ENCODE results near the gene GRM5. TPM values are rescaled to one million over a fixed set of nuclear protein-coding genes. Genes with fewer than 3 reads are reported as not detected.

GRM5 gene
- total RNA-seq, 2 experiments from 2014 or later = 0.02 TPM; not detected in 1

DNA sequence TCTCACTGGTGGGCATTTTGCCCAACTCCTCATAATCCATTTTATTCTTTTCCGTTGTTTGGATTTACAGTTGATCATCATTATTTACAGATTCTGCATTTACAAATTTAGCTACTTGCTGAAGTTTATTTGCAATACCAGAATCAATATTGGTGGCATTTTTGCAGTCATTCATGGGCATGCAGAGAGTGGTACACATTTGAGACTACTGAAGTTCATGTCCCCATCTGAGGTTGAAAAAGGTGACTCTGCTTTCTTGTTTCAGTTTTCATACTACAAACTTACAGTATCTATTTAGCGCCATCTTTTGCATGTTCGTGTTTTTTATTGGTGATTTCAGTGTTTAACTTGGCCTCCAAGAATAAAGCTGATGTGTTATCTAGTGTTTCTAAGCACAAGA lies 409.5 kb downstream of the GRM5 start:
- DNase-seq = no peak
- Mint-ChIP-seq H3K36me3 (no peaks in the 10 kb centered on the region), H3K4me1 (ENCODE audit: low read depth) (peaks cover 11% of the 10 kb centered on the region), H3K27me3 (no peaks in the 10 kb centered on the region), H3K9me3 (no peaks in the 10 kb centered on the region), H3K4me3 (no peak overlapping the region), H3K27ac (no peak overlapping the region)
- POLR2A ChIA-PET = interaction anchor here (0.6 kb wide), 1 partner anchor 362 kb away, joined by 3 read pairs; no protein-coding TSS in a partner anchor
- CTCF ChIA-PET = no interaction called here
- intact Hi-C loops (cut with micrococcal nuclease) = no loop called here

DNA sequence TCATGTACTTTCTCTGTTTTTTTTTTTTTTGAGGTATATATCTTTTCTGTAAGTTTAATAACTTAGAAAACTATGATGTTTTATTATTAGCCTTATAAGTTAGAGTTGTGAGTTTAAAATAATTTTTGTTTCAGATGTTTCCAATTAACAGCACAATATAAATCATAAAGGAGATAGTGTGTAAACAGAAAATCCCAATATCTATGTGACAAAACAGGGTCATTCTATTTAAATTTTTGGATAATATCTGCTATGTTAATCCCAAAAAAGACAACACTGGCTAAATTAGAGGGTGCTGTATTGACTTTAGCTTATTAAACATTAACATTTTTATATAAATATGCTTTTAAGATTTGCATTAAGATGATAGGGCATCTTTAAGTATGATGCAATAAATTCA lies 410.1 kb downstream of the GRM5 start:
- no peak for DNase-seq
- Mint-ChIP-seq H3K36me3 (no peaks in the 10 kb centered on the region), H3K4me3 (no peak overlapping the region), H3K27me3 (no peaks in the 10 kb centered on the region), H3K4me1 (ENCODE audit: low read depth) (peaks cover 11% of the 10 kb centered on the region), H3K27ac (no peak overlapping the region), H3K9me3 (no peaks in the 10 kb centered on the region)
- CTCF ChIA-PET = no interaction called here
- POLR2A ChIA-PET = interaction anchor here (0.6 kb wide), 1 partner anchor 362 kb away, joined by 3 read pairs; no protein-coding TSS in a partner anchor
- intact Hi-C loops (cut with micrococcal nuclease) = no loop called here

DNA sequence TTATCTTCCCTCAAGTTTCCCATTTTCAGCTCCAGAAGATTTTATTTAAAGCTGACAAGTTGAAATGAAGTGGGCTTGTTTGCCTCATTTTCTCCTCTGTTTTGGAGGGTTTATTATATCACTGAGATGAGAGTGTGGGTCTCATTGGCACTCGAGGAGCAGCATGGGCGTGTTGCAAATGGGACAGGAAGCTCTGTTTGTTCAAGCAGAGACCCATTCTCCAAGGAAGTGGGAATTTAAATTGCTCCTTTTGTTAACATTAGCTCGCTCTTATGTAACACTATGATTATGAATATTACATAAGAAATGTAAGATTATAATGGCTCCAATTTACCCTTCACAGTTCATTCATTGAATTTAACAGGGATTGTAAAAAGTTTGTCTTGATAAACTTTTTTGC lies 410.6 kb downstream of the GRM5 start:
- ChIA-PET POLR2A (no interaction called here), CTCF (interaction anchor here (0.8 kb wide), 1 partner anchor 638 kb away, joined by 3 read pairs; no protein-coding TSS in a partner anchor)
- no peak overlapping the region for H3K4me3 Mint-ChIP-seq
- intact Hi-C loops (cut with micrococcal nuclease) = no loop called here
- no peaks in the 10 kb centered on the region for H3K36me3 Mint-ChIP-seq
- DNase-seq = no peak
- no peaks in the 10 kb centered on the region for H3K9me3 Mint-ChIP-seq
- no peak overlapping the region for H3K27ac Mint-ChIP-seq
- peaks cover 11% of the 10 kb centered on the region for H3K4me1 Mint-ChIP-seq (ENCODE audit: low read depth)
- H3K27me3 Mint-ChIP-seq = no peaks in the 10 kb centered on the region

DNA sequence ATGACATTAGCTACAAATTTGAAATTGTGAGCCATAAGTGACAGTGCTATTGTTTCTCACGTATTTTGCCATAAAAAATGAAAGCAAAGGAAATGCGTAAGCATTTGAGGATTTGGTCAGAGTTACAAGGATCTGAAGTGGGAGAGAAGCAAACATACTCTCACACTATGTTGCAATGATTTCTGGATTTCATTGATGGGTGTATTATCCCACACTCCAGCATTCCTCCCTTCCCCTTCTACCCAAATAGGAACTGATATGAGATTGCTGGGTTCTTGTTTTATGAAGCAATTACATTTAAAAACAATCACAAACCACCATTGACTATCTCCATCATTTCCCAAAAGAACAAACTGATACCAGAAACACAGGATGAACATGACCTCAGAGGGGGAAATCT lies 414.2 kb downstream of the GRM5 start:
- H3K27ac Mint-ChIP-seq = no peak overlapping the region

DNA sequence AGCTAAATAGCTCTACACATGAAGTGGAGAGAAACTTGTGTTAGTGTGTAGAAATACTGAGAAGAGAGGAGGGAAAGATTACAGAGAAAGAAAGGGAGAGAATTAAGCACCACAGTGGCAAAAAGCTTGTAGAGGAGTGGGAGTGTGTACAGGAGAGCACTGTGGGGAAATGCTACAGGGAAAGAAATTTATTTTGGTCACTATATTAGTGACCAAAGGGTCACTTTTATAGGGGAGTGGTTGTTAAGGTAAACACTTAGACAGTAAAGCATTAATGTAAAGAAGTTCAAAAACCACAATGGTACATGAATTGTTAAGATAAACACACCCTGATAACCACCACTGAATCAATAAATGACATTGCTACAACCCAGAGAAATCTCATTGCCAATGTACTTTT lies 421.1 kb downstream of the GRM5 start:
- ChIA-PET CTCF (no interaction called here), POLR2A (no interaction called here)
- Mint-ChIP-seq H3K4me1 (ENCODE audit: low read depth) (no peaks in the 10 kb centered on the region), H3K4me3 (no peak overlapping the region), H3K9me3 (no peaks in the 10 kb centered on the region), H3K36me3 (no peaks in the 10 kb centered on the region), H3K27me3 (no peaks in the 10 kb centered on the region), H3K27ac (no peak overlapping the region)
- DNase-seq = no peak
- intact Hi-C loops (cut with micrococcal nuclease) = no loop called here

More for the DNA sequence above, 414.2 kb downstream of the GRM5 start:
- CTCF ChIA-PET = no interaction called here
- POLR2A ChIA-PET = no interaction called here
- no peaks in the 10 kb centered on the region for H3K27me3 Mint-ChIP-seq
- H3K9me3 Mint-ChIP-seq = no peaks in the 10 kb centered on the region
- H3K4me3 Mint-ChIP-seq = no peak overlapping the region
- no peaks in the 10 kb centered on the region for H3K4me1 Mint-ChIP-seq (ENCODE audit: low read depth)
- intact Hi-C loops (cut with micrococcal nuclease) = no loop called here
- no peak for DNase-seq
- H3K36me3 Mint-ChIP-seq = no peaks in the 10 kb centered on the region

DNA sequence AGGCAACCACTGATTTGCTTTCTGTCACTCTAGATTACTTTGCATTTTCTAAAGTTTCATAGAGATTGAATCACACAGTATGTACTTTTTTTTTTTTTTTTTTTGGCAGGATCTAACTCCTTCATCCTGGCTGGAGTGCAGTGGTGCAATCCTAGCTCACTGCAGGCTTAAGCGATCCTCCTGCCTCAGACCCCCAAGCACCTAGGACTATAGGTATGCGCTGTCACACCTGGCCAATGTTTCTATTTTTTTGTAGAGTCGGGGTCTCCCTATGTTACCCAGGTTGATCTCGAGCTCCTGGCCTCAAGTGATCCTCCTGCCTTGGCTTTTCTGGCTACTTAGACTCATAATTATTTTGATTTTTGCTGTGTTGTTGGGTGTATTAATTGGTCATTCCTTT lies 433.6 kb downstream of the GRM5 start:
- H3K27me3 Mint-ChIP-seq = no peaks in the 10 kb centered on the region
- no peak overlapping the region for H3K4me3 Mint-ChIP-seq
- CTCF ChIA-PET = no interaction called here
- no peaks in the 10 kb centered on the region for H3K9me3 Mint-ChIP-seq
- no peak for DNase-seq
- no peak overlapping the region for H3K27ac Mint-ChIP-seq
- POLR2A ChIA-PET = no interaction called here
- H3K36me3 Mint-ChIP-seq = no peaks in the 10 kb centered on the region
- intact Hi-C loops (cut with micrococcal nuclease) = no loop called here
- no peaks in the 10 kb centered on the region for H3K4me1 Mint-ChIP-seq (ENCODE audit: low read depth)

DNA sequence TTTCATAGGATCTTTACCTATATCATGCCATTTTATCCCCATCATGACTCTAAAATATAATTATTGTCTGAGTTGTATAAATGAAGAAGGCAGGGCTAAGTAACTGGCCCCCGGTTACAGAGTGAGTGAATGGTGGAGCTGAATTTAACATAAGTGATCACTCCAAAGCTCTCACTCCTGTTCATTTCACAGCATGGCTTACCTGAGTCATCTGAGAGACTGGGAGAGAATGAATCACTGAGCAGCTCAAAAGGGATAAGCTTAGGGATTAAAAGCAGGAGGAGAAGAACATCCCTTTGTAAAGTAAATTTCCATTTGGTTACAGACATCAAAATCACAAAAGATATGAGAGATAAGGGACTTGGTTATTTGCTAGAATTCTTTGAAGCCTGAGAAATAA lies 434.3 kb downstream of the GRM5 start:
- Mint-ChIP-seq H3K27me3 (no peaks in the 10 kb centered on the region), H3K9me3 (no peaks in the 10 kb centered on the region), H3K4me1 (ENCODE audit: low read depth) (no peaks in the 10 kb centered on the region), H3K27ac (no peak overlapping the region), H3K36me3 (no peaks in the 10 kb centered on the region), H3K4me3 (no peak overlapping the region)
- no peak for DNase-seq
- ChIA-PET CTCF (no interaction called here), POLR2A (no interaction called here)
- intact Hi-C loops (cut with micrococcal nuclease) = no loop called here

DNA sequence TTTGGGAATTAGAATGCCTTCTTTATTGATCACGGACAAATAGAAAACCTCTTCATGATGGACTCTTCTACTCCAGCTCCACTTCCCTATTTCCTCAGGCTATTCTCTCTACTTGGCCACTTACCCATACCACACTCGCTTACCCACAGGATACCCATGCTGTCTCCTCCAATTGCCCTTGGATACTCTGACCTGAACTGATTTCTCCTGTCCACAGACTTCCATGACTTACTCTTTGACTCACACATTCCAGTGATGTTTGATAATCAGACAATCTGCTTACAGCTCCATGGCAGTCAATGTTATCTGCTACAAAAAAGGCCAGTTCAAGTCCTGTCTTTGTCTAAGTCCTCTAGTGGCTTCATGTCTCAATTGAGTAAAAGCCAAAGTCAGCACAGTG lies 436.3 kb downstream of the GRM5 start:
- H3K4me3 Mint-ChIP-seq = no peak overlapping the region
- H3K27ac Mint-ChIP-seq = no peak overlapping the region
- DNase-seq = no peak
- no peaks in the 10 kb centered on the region for H3K36me3 Mint-ChIP-seq
- H3K4me1 Mint-ChIP-seq (ENCODE audit: low read depth) = no peaks in the 10 kb centered on the region
- POLR2A ChIA-PET = no interaction called here
- no peaks in the 10 kb centered on the region for H3K9me3 Mint-ChIP-seq
- no peaks in the 10 kb centered on the region for H3K27me3 Mint-ChIP-seq
- intact Hi-C loops (cut with micrococcal nuclease) = no loop called here
- CTCF ChIA-PET = no interaction called here

DNA sequence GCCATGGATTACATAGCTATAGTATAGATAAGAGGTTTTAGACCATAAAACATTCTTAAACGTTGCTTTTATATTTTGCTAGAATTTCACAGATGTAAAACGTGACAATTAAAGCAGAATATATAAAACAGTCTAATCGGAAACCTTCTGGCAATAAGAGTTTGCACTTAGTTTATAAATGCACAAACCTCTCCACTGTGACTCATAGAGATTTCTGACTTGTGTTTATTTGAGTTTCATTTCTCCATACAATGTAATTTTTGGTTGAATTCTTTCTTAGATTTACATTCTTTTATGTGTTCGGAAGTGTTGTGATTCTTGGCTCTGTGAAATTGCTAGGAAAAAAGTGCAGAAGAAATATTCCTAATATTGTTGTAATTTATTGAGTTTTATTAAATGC lies 439.6 kb downstream of the GRM5 start:
- POLR2A ChIA-PET = no interaction called here
- H3K9me3 Mint-ChIP-seq = no peaks in the 10 kb centered on the region
- DNase-seq = no peak
- intact Hi-C loops (cut with micrococcal nuclease) = no loop called here
- no peaks in the 10 kb centered on the region for H3K36me3 Mint-ChIP-seq
- H3K4me3 Mint-ChIP-seq = no peak overlapping the region
- no peaks in the 10 kb centered on the region for H3K4me1 Mint-ChIP-seq (ENCODE audit: low read depth)
- CTCF ChIA-PET = no interaction called here
- no peaks in the 10 kb centered on the region for H3K27me3 Mint-ChIP-seq
- no peak overlapping the region for H3K27ac Mint-ChIP-seq

DNA sequence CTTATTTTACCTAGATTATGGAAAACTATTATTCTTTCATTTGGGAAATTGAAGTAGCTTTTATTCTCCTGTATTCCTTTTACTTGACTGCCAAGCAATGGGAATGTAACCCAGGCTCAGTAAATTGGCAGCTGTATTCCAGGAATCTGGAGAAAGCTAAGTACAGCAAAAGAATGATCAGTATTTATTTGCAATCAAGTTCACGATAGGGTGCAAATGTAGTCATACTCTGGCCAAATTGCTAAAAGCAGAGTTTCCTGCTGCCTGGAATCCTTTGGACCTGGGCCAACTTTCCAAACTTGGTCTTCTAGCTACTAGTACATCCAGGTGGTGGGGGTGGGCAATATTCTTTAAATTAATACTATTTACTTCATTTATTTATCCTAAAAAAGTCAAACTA lies 442.3 kb downstream of the GRM5 start:
- ChIA-PET POLR2A (no interaction called here), CTCF (no interaction called here)
- no peaks in the 10 kb centered on the region for H3K27me3 Mint-ChIP-seq
- intact Hi-C loops (cut with micrococcal nuclease) = no loop called here
- H3K4me1 Mint-ChIP-seq (ENCODE audit: low read depth) = no peaks in the 10 kb centered on the region
- no peaks in the 10 kb centered on the region for H3K36me3 Mint-ChIP-seq
- H3K4me3 Mint-ChIP-seq = no peak overlapping the region
- H3K27ac Mint-ChIP-seq = no peak overlapping the region
- DNase-seq = no peak
- H3K9me3 Mint-ChIP-seq = no peaks in the 10 kb centered on the region

DNA sequence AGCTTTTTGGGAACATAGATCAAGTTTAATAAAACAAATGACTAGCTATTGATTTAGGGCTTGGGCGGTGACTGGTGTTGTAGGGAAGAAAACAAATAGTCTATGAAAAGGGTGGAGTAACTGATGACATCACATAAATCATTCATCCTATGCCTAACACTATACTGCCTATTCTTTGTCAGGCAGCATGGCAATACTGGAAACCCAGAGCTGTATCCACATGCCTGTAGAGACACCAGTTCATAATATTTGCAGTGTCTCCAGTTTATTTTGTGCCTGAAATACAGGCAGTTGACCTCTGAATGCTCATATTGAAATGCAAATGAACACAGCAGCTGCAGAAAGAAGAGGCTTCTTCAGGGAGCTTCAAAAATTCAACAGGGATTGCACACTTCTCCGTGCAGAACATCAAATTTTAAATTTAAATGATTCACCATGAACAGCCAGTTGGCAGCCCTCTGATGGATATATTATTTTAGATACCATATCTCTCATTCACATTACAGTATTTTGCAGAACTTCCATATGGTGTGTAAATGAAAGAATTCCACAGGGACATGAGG lies 445.1 kb downstream of the GRM5 start:
- H3K27me3 Mint-ChIP-seq = peaks cover 1% of the 10 kb centered on the region
- intact Hi-C loops (cut with micrococcal nuclease) = no loop called here
- no peak overlapping the region for H3K27ac Mint-ChIP-seq
- no peaks in the 10 kb centered on the region for H3K4me1 Mint-ChIP-seq (ENCODE audit: low read depth)
- DNase-seq = no peak
- POLR2A ChIA-PET = no interaction called here
- H3K4me3 Mint-ChIP-seq = no peak overlapping the region
- CTCF ChIA-PET = no interaction called here
- H3K9me3 Mint-ChIP-seq = no peaks in the 10 kb centered on the region
- H3K36me3 Mint-ChIP-seq = no peaks in the 10 kb centered on the region

DNA sequence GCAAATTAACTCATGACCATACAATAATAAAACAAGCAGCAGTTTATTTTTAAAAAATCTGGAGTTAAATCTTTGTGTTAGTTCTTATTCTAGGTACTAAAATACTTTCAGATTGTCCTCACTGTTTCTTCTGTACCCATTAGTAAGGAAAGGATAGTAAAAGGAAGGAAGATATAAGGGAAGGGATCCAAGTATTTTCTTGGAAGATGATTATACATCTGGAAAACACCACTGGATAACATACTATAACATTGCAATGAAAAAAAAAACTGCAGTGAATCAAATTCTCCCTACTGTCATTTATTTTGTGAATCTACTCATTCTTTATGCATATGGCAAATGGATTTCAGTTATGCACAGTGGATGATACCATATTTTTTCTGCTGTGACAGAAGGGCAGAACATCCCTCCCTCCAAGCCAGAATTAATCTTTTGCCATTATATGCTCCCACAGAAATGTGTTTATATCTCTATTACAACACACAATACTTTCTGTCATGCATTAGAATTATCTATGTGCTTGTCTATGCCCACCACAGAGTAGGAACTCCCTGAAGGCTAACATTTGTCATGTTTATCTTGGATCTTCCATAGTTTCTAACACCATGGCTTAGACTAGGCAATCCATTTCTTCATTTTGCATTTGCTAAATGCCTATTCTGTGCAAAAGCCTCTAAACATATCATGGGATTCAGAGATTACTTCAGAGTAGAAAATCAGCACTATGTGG lies 446.0 kb downstream of the GRM5 start:
- peaks cover 2% of the 10 kb centered on the region for H3K27me3 Mint-ChIP-seq
- intact Hi-C loops (cut with micrococcal nuclease) = no loop called here
- ChIA-PET POLR2A (no interaction called here), CTCF (no interaction called here)
- no peaks in the 10 kb centered on the region for H3K36me3 Mint-ChIP-seq
- H3K4me3 Mint-ChIP-seq = no peak overlapping the region
- no peaks in the 10 kb centered on the region for H3K4me1 Mint-ChIP-seq (ENCODE audit: low read depth)
- H3K27ac Mint-ChIP-seq = no peak overlapping the region
- no peak for DNase-seq
- H3K9me3 Mint-ChIP-seq = no peaks in the 10 kb centered on the region

DNA sequence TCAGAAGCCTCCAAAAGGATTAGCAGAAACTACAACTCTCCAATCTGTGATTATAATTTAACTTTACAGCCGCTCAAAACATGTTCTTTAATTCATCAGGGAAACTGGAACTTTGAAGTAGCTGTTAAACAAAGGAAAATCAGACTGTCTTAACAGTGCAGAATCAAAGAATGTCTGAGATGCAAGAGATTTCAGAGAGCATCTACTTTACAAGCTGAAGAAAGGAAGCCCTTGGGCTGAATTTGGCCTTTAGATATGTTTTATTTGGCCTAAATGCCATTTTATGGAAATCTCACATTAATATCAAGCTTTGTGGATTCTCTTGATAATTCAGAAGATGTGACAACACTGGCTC lies 446.7 kb downstream of the GRM5 start:
- POLR2A ChIA-PET = no interaction called here
- intact Hi-C loops (cut with micrococcal nuclease) = no loop called here

More for the DNA sequence above, 446.7 kb downstream of the GRM5 start:
- CTCF ChIA-PET = no interaction called here
- no peak overlapping the region for H3K4me3 Mint-ChIP-seq
- no peaks in the 10 kb centered on the region for H3K4me1 Mint-ChIP-seq (ENCODE audit: low read depth)
- peaks cover 2% of the 10 kb centered on the region for H3K27me3 Mint-ChIP-seq
- H3K27ac Mint-ChIP-seq = no peak overlapping the region
- H3K36me3 Mint-ChIP-seq = no peaks in the 10 kb centered on the region
- no peaks in the 10 kb centered on the region for H3K9me3 Mint-ChIP-seq
- DNase-seq = no peak

Measured in activated CD4-positive, alpha-beta memory T cell treated with anti-CD3 and anti-CD28 coated beads for 36 hours (primary cell).